Measurements from ENCODE around the gene AZU1.
A peak's percentile ranks its signal among the peaks of the same experiment; 100 is the strongest.

DNA sequence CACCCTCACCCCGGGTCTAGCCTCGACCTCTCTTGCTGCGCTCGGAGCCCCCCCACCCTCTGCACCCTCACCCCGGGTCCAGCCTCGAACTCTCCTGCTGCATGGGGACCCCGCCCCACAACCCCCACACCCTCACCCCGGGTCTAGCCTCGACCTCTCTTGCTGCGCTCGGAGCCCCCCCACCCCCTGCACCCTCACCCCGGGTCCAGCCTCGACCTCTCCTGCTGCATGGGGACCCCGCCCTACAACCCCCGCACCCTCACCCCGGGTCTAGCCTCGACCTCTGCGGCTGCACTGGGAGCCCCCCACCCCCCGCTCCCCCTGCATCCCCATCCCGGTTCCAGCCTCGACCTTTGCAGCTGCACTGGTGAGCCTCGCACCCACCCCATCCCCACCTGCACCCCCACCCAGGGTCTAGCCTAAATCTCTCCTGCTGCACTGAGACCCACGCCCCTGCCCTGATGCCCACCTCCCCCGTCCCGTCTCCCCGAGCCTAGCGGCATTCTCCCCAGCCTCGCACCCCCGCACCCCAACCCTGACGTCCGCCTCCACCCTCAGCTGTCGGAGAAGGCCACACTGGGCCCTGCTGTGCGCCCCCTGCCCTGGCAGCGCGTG is 33.6 kb downstream of the AZU1 start:
- TF ChIP-seq POLR2A (IDR thresholded peaks at IDR 0.05; ENCODE audit: control extremely low read depth in 1 of 2, low read depth in 2 of 2, low read length in 2 of 2): no peak
- TF ChIP-seq SP4 (IDR thresholded peaks at IDR 0.05; ENCODE audit: low read length): no peak
- TF ChIP-seq, protein P1, sequence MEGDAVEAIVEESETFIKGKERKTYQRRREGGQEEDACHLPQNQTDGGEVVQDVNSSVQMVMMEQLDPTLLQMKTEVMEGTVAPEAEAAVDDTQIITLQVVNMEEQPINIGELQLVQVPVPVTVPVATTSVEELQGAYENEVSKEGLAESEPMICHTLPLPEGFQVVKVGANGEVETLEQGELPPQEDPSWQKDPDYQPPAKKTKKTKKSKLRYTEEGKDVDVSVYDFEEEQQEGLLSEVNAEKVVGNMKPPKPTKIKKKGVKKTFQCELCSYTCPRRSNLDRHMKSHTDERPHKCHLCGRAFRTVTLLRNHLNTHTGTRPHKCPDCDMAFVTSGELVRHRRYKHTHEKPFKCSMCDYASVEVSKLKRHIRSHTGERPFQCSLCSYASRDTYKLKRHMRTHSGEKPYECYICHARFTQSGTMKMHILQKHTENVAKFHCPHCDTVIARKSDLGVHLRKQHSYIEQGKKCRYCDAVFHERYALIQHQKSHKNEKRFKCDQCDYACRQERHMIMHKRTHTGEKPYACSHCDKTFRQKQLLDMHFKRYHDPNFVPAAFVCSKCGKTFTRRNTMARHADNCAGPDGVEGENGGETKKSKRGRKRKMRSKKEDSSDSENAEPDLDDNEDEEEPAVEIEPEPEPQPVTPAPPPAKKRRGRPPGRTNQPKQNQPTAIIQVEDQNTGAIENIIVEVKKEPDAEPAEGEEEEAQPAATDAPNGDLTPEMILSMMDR (IDR thresholded peaks at IDR 0.05; ENCODE audit: control extremely low read depth in 1 of 3, insufficient read depth in 1 of 3, low read depth in 1 of 3, low read length in 3 of 3): no peak
- no peak for TF ChIP-seq SIN3A (conservative IDR thresholded peaks at IDR 0.05 in 1 of 2, IDR thresholded peaks at IDR 0.05 in 1 of 2; ENCODE audit: low read depth in 1 of 2, low read length in 2 of 2)
- TF ChIP-seq RNF2 (IDR thresholded peaks at IDR 0.05; ENCODE audit: borderline replicate concordance, low read depth, low read length, missing control alignments, poor library complexity, severe bottlenecking): peak; percentile 66
- TF ChIP-seq EZH2 (IDR thresholded peaks at IDR 0.05; ENCODE audit: low read depth, low read length, severe bottlenecking): no peak
- no peak for TF ChIP-seq SP2 (IDR thresholded peaks at IDR 0.05; ENCODE audit: low read length)
- no peak for TF ChIP-seq CHD7 (IDR thresholded peaks at IDR 0.05; ENCODE audit: insufficient replicate concordance, low read length)
- no peak for TF ChIP-seq YY1 (IDR thresholded peaks at IDR 0.05; ENCODE audit: low read depth, low read length)
- no peak for TF ChIP-seq CTBP2 (IDR thresholded peaks at IDR 0.05; ENCODE audit: borderline replicate concordance, insufficient read depth, insufficient read length, low read length)
- no peak for TF ChIP-seq MAFK (IDR thresholded peaks at IDR 0.05; ENCODE audit: low read depth, low read length)
- no peak for TF ChIP-seq CHD2 (IDR thresholded peaks at IDR 0.05; ENCODE audit: low read length)
